Astrocyte (in vitro differentiated cells and primary cell): ENCODE data around the gene LCN10.
A peak's percentile ranks its signal among the peaks of the same experiment; 100 is the strongest.

Experiments
- CTCF ChIP-seq: IDR thresholded peaks from 2 replicates; pipeline ENCODE4 v1.5.1; 2011; ENCODE audit warnings: low read depth, mild to moderate bottlenecking, inconsistent platforms, low read length, moderate library complexity; ENCODE audit not compliant: insufficient read depth
- EZH2 ChIP-seq: IDR thresholded peaks from 2 replicates; pipeline ENCODE4 v1.6.1; 2012; ENCODE audit warnings: mild to moderate bottlenecking, low read length, inconsistent platforms; ENCODE audit not compliant: insufficient read depth

GRCh38 chr9:136787690-136788400 lies 45.1 kb upstream of the LCN10 start:
- peak; percentile 74 for TF ChIP-seq CTCF
- no peak for TF ChIP-seq EZH2
